CD4-positive, alpha-beta T cell (primary cell): Measurements from ENCODE around the gene NPY2R. TPM values are rescaled to one million over a fixed set of nuclear protein-coding genes. Genes with fewer than 3 reads are reported as not detected.

Experiments used
- ATAC-seq: fragments of 200-7000 bp; cut with Tn5 transposase; one replicate; pipeline ENCODE4 v1.10.0; 2022; ENCODE audit warnings: mild to moderate bottlenecking; ENCODE audit not compliant: poor library complexity
- CTCF ChIA-PET: fragments of 350-600 bp; sonication (Branson Sonifier 250); formaldehyde crosslinking; loops from one replicate; lab custom pipeline; 2021; ENCODE audit warnings: antibody characterized with exemption, inconsistent platforms; lab: Charles Lee
- POLR2A ChIA-PET: fragments of 350-600 bp; sonication (Branson Sonifier 250); formaldehyde crosslinking; loops from one replicate; lab custom pipeline; 2021; ENCODE audit warnings: antibody characterized with exemption, inconsistent platforms; lab: Charles Lee
- DNase-seq, 14 experiments: peaks; one replicate each; pipeline ENCODE4 v3.0.0-alpha.2; 2013 to 2020; ENCODE audit warnings: mixed read lengths in 2 of 14
- H3K27ac ChIP-seq, 2 donors: one replicate each; pipeline versions ENCODE4 v1.5.1 to v1.7.0; 2013; ENCODE audit warnings: low read length in 2 of 2, low read depth in 1 of 2, mild to moderate bottlenecking in 1 of 2
- H3K27me3 ChIP-seq, 2 experiments: 1 replicate in 1 of 2; 2 replicates in 1 of 2; pipeline versions ENCODE4 v1.6.1 to v1.7.0; 2013; ENCODE audit warnings: low read length in 2 of 2, control low read depth in 1 of 2, mild to moderate bottlenecking in 1 of 2, moderate library complexity in 1 of 2; ENCODE audit not compliant: insufficient read depth in 2 of 2, control insufficient read depth in 1 of 2
- H3K36me3 ChIP-seq: one replicate; pipeline ENCODE4 v1.6.1; 2013; ENCODE audit warnings: low read length, control low read depth; ENCODE audit not compliant: insufficient read depth
- H3K4me1 ChIP-seq: one replicate; pipeline ENCODE4 v1.6.1; 2013; ENCODE audit warnings: low read length, control low read depth; ENCODE audit not compliant: insufficient read depth
- H3K4me3 ChIP-seq: one replicate; pipeline ENCODE4 v1.5.1; 2013; ENCODE audit warnings: mild to moderate bottlenecking, low read length, moderate library complexity
- H3K9me3 ChIP-seq, 2 experiments: 1 replicate in 1 of 2; 2 replicates in 1 of 2; pipeline versions ENCODE4 v1.6.1 to v1.7.0; 2013; ENCODE audit warnings: low read length in 2 of 2, mild to moderate bottlenecking in 2 of 2, control low read depth in 1 of 2, moderate library complexity in 1 of 2; ENCODE audit not compliant: control insufficient read depth in 1 of 2, insufficient read depth in 1 of 2
- H3K27ac Mint-ChIP-seq: one replicate; pipeline ENCODE4 v1.8.0; 2020; ENCODE audit warnings: mixed read lengths
- H3K27me3 Mint-ChIP-seq: one replicate; pipeline ENCODE4 v1.8.0; 2021; ENCODE audit warnings: mixed read lengths
- H3K36me3 Mint-ChIP-seq: one replicate; pipeline ENCODE4 v1.8.0; 2021; ENCODE audit warnings: low read depth, mixed read lengths
- H3K4me1 Mint-ChIP-seq: one replicate; pipeline ENCODE4 v1.8.0; 2021; ENCODE audit warnings: low read depth, mixed read lengths
- H3K4me3 Mint-ChIP-seq: one replicate; pipeline ENCODE4 v1.8.0; 2020; ENCODE audit warnings: mild to moderate bottlenecking, mixed read lengths
- H3K9me3 Mint-ChIP-seq: one replicate; pipeline ENCODE4 v1.8.0; 2020; ENCODE audit warnings: mixed read lengths
- intact Hi-C, 2 experiments: fragments of 100-400 bp; cut with DNase I in 1 of 2; cut with micrococcal nuclease in 1 of 2; formaldehyde crosslinking; loops; one replicate each; pipeline versions ENCODE4 v1.15.1 to v1.9.0; 2023 to 2025; cut with DNase I, micrococcal nuclease
- total RNA-seq, 174 experiments: library from RNA in 2 of 174; stranded (reverse) in 2 of 174; gene quantifications; one replicate each; pipeline ENCODE4 v1.2.3 and lab custom pipeline; 2021 to 2026
- TF ChIP-seq, protein P1 (sequence below): fragments of 200-600 bp; IDR thresholded peaks from one replicate; pipeline ENCODE4 v1.8.0; 2022; ENCODE audit warnings: antibody characterized with exemption, mild to moderate bottlenecking

NPY2R gene
- total RNA-seq, 2 experiments from 2014 or later = not detected

DNA sequence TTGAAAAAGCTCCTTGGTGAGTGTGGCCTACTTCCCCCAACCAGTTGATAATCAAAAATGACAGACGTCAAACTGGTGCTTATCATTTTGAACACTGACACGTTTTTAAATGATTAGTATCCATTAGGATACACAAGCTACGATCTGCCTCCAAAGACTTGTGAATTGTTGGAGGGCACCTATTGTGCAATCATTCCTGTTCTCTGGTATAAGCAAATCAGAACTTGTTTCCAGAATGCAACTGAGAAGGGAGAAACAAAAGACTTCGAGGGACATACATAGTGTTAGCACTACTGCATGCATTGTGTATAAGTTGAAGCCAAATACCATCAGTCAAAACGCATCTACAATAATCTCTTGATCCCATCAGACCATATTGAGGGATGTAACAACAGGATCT lies 11.6 kb downstream of the NPY2R start:
- intact Hi-C loops = no loop called here
- DNase-seq (no peak), ATAC-seq (no peak)
- Mint-ChIP-seq H3K9me3 (no peaks in the 10 kb centered on the region), H3K27ac (no peak overlapping the region), H3K4me1 (no peaks in the 10 kb centered on the region), H3K27me3 (no peaks in the 10 kb centered on the region), H3K36me3 (no peaks in the 10 kb centered on the region), H3K4me3 (no peak overlapping the region)
- Histone ChIP-seq H3K9me3 (no peaks in the 10 kb centered on the region), H3K36me3 (no peaks in the 10 kb centered on the region), H3K27me3 (no peaks in the 10 kb centered on the region), H3K4me3 (no peak overlapping the region), H3K4me1 (no peaks in the 10 kb centered on the region), H3K27ac (no peak overlapping the region)
- CTCF ChIA-PET = no interaction called here
- TF ChIP-seq, protein P1, sequence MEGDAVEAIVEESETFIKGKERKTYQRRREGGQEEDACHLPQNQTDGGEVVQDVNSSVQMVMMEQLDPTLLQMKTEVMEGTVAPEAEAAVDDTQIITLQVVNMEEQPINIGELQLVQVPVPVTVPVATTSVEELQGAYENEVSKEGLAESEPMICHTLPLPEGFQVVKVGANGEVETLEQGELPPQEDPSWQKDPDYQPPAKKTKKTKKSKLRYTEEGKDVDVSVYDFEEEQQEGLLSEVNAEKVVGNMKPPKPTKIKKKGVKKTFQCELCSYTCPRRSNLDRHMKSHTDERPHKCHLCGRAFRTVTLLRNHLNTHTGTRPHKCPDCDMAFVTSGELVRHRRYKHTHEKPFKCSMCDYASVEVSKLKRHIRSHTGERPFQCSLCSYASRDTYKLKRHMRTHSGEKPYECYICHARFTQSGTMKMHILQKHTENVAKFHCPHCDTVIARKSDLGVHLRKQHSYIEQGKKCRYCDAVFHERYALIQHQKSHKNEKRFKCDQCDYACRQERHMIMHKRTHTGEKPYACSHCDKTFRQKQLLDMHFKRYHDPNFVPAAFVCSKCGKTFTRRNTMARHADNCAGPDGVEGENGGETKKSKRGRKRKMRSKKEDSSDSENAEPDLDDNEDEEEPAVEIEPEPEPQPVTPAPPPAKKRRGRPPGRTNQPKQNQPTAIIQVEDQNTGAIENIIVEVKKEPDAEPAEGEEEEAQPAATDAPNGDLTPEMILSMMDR = no peak
- POLR2A ChIA-PET = no interaction called here

DNA sequence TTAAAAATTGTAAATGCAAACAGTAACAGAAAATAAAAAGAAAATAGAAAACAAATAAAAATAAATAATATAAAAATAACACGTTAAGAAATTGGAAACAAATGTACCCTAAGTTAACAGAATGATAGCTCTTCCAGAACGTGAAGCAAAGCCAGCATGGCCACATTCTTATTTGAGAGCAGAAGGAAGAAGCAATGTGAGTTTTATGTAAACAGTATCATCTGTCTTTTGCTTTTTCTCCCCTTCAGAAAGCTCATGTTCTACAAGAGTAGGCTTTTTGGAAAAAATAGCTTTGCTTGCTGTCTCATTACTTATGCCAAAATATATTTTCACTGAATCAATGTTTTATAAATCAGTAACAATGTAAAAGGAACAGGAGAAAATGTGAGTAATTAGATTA lies 18.7 kb downstream of the NPY2R start:
- Histone ChIP-seq H3K27me3 (no peaks in the 10 kb centered on the region), H3K27ac (no peak overlapping the region), H3K9me3 (no peaks in the 10 kb centered on the region), H3K36me3 (no peaks in the 10 kb centered on the region), H3K4me1 (no peaks in the 10 kb centered on the region), H3K4me3 (no peak overlapping the region)
- ChIA-PET POLR2A (no interaction called here), CTCF (no interaction called here)
- H3K36me3 Mint-ChIP-seq = no peaks in the 10 kb centered on the region
- no peak overlapping the region for H3K4me3 Mint-ChIP-seq
- H3K27ac Mint-ChIP-seq = no peak overlapping the region
- H3K9me3 Mint-ChIP-seq = no peaks in the 10 kb centered on the region
- H3K4me1 Mint-ChIP-seq = no peaks in the 10 kb centered on the region
- DNase-seq (no peak), ATAC-seq (no peak)
- intact Hi-C loops = no loop called here
- no peaks in the 10 kb centered on the region for H3K27me3 Mint-ChIP-seq
- TF ChIP-seq, protein P1 = no peak

DNA sequence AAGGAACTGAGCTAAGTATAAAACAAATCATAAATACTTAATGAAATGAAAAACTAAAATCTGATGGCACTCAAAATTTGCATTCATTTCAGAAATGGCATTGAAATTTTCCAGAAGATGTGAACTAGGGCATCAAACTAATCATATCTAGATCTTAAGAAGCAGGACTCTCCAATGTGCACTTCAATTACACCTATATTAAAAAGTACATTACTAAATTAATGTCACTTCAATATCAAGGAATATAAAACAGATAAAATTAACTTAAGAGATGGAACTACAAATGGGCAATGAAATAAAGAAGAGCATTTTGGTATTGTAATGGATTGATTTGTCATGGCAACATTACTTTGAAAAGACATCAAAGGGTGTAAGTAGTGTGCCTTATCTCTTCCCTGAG lies 20.3 kb downstream of the NPY2R start:
- DNase-seq (no peak), ATAC-seq (no peak)
- Mint-ChIP-seq H3K9me3 (no peaks in the 10 kb centered on the region), H3K36me3 (no peaks in the 10 kb centered on the region), H3K27ac (no peak overlapping the region), H3K4me3 (no peak overlapping the region), H3K4me1 (no peaks in the 10 kb centered on the region), H3K27me3 (no peaks in the 10 kb centered on the region)
- H3K4me3 ChIP-seq = no peak overlapping the region
- intact Hi-C loops = no loop called here
- POLR2A ChIA-PET = no interaction called here
- no peaks in the 10 kb centered on the region for H3K36me3 ChIP-seq
- TF ChIP-seq, protein P1 = no peak
- no peaks in the 10 kb centered on the region for H3K27me3 ChIP-seq
- no peaks in the 10 kb centered on the region for H3K4me1 ChIP-seq
- no peak overlapping the region for H3K27ac ChIP-seq
- no peaks in the 10 kb centered on the region for H3K9me3 ChIP-seq
- CTCF ChIA-PET = no interaction called here
